Liver (tissue), 3 donors: Measurements from ENCODE around the gene UBE3D.

ENCODE experiments used
- CTCF ChIP-seq: fragments of 150-350 bp; IDR thresholded peaks from 2 replicates; pipeline ENCODE4 v1.5.1; 2017; ENCODE audit warnings: improper control_type of control experiment, low read depth, low read length; ENCODE audit not compliant: missing input control
- EGR1 ChIP-seq, 2 donors: IDR thresholded peaks; 2 replicates each; pipeline ENCODE4 v1.6.1; 2016 to 2018; ENCODE audit warnings: antibody characterized with exemption in 2 of 2, low read depth in 2 of 2
- donor health status: healthy.
- donor health status: healthy.

- TF ChIP-seq EGR1 (IDR thresholded peaks at IDR 0.05; ENCODE audit: low read depth in 2 of 2): no peak
- TF ChIP-seq CTCF: no peak
Observed at GRCh38 chr6:82988930-82989351, 76.7 kb downstream of the UBE3D start.
